HTERT RPE-1 (cell line): ENCODE measurements around the gene CFAP54.
"Not testable (repeated sequence)": the region's sequence is repeated elsewhere in the genome, so short reads cannot be mapped to it uniquely, and the experiment has no call there.

Experiments used
- in situ Hi-C: fragments of 300-500 bp; cut with MboI; formaldehyde crosslinking; loops from 4 replicates; pipeline ENCODE4 v1.14.3; 2020; ENCODE audit warnings: low sequenced_read_pairs

The CFAP54 gene

DNA sequence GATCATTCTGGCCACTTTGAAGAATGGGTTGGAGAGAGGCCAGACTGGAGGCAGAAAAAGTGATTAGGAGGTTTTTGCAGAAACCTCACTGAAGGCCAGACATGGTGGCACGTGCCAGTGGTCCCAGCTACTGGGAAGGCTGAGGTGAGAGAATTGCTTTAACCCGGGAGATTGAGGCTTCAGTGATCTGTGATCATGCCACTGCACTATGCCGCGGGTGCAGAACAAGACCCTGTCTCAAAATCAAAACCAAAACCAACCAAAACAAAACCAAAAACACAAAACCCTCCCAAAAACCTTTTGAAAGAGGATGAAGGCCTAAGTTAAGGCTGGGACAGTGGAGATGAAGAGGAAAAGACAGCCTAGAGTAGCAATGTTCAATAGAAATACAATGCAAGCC lies 15.2 kb upstream of the CFAP54 start:
- in situ Hi-C loops, result no loop called here

DNA sequence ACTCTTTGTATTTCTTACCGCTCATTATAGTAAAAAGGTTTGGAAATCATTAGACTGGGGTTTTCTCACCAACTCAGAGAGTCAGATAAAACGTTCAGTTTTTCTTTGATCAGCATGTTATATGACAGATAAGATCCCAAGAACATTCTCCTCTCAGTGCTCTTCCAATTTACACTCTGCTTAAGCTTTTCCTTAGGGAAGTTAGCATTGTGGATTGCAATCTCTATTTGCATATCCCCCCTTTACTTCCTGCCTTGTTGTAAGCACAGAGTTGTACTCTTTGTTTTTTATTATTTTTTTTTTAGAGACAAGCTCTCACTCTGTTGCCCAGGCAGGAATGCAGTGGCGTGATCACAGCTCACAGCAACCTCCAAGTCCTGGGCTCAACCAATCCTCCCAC lies 11.4 kb upstream of the CFAP54 start:
- in situ Hi-C loops, result no loop called here

DNA sequence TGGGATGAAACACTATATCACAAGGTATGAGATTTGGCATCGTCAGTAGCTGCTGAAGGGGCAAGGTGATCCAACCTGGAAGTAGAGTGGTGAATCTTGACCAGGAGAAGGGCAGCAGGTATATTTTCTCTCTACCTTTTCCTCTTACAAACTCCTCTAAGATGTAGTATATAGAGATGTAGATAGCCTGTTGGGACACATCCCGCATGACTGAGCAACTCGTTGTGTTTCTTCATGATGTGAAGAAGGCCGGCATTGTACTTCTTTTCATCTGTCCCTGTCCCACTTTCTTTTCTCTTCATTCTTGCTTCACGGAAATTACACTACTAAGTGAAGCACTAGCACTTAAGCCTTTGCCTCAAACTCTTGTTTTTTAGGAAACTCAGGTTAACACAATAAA lies 7.3 kb upstream of the CFAP54 start:
- in situ Hi-C loops, result no loop called here

DNA sequence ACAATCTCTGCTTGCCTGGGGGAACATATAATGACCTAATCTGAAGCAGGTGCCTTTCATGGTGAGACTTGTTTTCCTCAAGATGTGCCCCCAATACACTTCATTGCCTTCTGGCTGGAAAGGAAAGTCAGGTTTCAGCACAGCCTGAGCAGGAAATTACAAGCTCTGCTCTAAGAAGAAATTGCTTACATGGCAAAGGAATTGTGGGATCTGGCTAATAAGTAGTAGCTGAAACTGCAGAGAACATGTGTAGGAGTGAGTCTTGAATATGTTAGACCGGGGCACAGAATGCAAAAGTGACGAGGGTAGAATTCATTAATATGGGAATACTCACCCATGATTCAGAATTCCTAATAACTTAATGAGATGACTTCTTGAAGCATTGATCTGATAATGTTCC lies 6.3 kb upstream of the CFAP54 start:
- in situ Hi-C loops, result no loop called here

DNA sequence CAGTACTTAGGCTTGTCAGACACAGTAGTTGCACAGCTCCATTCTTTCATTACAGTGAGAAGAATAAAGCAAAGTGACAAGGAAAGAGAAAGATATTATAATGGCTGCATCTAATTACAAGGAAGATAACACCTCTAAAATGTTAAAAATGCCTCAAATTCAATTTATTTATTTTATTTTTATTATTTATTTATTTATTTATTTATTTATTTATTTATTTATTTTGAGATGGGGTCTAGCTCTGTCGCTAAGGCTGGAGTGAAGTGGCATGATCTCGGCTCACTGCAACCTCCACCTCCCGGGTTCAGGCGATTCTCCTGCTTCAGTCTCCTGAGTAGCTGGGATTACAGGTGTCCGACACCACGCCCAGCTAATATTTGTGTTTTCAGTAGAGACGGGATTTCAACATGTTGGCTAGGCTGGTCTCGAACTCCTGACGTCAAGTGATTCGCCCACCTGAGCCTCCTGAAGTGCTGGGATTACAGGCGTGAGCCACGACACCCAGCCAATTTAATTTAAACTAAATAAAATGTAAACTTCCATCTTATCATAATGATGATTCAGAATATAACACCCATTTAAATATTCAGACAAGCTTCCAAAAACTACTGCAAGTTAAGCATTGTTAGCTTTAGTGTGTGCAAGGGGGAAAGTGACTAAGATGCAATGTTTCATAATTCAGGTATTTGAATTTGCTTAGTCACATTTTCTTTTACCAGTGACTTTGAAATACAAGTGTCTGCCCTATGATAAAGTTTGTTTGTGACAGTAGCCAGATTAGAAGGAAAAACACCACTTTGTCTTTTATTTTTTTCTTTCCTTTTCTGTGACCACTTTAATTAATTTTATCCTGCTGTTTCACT lies 2.4 kb upstream of the CFAP54 start:
- in situ Hi-C loops, result no loop called here

DNA sequence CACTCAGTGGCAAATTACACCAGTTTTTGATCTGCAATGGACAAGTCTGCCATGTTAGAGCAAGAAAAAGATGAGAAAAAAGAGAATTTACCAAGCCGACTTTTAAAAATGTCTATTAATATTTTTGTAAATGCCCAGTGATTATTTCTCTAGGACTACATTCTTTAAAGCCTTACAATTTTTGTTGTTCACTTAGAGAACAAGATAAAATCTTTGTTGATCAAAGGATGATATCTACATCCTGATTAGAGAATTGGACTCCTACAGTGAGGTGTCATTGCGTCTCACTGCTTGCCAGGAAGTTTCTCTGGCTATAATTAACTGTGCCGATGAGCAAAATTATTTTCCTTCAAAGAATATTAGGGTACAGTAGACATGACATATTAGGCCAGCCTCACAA lies 1.7 kb upstream of the CFAP54 start:
- in situ Hi-C loops, result no loop called here

DNA sequence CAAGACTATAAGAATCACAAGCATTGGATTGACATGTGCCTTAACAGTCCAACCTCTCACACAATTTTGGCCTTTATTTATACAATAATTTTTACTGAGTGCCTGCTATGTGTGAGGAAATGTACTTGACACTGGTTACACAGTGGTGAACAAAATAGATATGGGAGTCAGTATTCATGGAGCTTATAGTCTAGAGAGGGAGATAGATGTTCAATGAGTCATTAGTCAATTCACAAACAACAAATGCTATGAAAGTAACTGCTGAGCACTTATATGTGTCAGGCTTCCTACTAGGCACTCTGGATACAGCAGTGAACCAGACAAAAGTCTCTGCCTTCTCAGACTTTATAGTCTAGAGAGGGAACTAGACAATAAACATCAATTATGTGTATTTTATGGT lies 3.7 kb downstream of the CFAP54 start:
- in situ Hi-C loops, result no loop called here

DNA sequence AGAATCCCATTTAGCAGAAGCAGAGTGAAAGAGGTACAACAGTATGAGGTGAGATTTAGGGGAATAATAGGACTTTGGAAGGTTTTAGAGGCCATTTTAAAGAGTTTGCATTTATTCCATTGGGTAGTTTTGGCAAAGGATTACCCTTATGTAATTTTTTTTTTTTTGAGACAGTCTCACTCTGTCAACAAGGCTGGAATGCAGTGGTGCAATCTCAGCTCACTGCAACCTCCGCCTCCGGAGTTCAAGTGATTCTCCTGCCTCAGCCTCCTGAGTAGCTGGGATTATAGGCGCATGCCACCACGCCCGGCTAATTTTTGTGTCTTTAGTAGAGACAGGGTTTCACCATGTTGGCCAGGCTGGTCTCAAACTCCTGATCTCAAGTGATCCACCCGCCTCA lies 4.8 kb downstream of the CFAP54 start:
- in situ Hi-C loops, result not testable (repeated sequence)

DNA sequence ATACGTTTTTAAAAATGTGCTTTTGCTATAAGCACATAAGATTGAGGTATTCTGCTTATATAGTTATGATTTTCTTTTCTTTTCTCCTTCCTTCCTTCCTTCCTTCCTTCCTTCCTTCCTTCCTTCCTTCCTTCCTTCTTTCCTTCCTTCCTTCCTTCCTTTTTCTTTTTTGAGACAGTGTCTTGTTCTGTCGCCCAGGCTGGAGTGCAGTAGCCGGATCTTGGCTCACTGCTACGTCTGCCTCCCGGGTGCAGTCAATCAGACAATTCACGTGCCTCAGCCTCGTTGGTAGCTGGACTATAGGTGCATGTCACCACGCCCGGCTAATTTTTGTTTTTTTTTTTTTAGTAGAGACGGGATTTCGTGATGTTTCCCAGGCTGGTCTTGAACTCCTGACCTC lies 5.8 kb downstream of the CFAP54 start:
- in situ Hi-C loops, result no loop called here

DNA sequence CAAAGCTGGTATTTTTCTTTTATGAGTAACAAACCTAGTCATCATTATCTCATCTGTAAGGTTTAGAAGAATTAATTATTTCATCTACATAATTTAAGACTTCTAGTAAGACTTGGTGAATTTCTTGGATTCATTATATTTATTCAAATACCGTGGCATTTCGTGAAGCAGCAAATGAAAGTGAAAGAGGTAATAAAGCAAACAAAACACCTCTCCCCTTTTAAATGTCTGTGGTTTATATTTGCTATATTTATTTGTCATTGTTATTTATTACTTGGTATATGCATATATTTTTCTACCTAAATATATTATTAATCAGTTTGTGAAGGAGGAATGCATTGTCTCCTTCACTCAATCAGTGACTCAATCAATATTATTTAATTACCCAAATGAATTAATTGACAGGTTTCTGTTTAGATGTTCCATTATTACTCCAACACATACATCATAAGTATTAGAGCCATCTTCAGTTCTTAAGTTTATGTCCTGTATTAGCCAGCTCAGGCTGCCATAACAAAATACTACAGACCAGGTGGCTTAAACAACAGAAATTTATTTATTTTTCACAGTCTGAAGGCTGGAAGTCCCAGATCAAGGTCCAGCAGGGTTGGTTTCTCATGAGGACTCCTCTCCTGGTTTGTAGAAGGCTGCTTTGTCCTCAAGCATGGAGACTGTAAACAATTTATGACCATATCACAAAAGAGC lies 6.6 kb downstream of the CFAP54 start:
- in situ Hi-C loops, result no loop called here

DNA sequence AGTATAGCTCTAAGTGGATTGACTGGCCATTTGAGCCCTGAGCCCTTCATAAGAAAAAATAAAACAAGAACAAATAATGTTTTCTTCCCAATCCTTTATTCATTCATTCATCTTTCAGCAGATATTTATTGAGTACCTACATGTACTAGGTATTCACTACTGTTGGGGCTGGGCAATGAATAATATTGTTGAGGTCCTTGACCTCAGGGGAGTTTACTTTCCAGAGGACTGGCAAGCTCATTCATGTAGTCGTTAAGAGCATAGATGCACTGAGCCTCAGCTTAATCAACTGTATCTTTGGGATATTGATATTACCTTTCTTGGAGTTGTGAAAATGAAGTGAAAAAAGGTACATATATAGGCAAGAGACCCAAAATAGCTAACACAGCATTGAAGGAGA lies 7.6 kb downstream of the CFAP54 start:
- in situ Hi-C loops, result no loop called here

DNA sequence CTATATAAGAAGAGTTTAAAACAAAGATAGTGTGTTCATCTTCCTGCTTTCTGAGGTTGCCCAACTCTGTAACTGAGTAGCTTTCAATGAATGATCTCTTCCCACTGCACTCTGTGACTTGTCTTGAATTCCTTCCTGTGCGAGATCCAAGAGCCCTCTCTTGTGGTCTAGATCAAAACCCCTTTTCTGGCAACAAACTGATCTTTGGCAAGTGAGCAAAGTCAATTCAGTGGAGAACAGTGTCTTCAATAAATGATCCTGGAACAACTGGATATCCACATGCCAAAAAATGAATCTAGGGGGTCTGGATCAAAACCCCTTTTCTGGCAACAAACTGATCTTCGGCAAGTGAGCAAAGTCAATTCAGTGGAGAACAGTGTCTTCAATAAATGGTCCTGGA lies 8.5 kb downstream of the CFAP54 start:
- in situ Hi-C loops, result no loop called here

DNA sequence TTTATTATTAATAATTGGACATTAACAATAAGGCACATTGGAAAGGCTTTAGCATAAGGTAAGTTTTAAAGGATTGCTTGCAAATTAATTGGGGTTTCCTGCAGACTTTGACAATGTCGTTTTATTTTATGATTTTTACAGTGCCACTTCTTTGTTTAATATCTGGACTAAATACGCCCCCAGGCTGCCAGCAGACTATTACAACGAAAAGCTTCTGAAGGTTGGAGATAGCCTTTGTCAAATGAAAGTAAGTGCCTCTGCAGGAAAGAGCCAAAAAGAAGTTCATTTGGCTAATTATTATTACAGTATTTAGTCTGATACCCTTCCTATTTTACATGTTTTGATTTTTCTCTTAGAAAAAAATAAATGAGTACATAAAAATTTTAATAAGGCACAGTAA lies 11.3 kb downstream of the CFAP54 start:
- in situ Hi-C loops, result no loop called here

DNA sequence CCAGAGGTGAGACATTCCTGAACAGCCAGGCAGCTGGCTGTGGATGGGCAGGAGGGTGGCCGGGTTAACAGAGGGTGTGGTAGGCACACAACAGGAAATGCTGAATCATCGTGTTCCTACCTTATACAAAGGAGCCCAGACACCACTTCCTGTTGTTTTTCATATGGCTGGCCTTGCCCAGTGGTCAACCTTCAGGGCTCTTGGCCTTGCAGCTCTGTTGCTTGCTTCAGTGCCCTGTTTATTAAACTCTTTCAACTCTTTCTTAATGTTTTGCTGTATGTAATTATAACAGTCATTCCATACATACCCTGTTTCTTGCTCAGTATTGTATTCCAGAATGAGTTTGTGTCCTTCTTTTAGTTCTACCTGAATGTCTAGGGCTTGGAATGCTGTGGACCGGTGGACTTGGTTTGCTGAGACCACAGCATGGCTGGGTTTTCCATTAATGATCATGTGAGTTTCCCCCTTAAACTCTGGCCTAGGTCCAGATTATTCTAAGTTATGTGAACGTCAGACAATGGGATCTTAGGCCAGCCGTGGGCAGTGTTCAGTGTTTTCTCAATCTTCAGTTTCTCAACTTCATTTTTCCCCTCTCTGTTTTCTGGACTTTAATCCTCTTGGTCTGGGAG lies 11.9 kb downstream of the CFAP54 start:
- in situ Hi-C loops, result no loop called here

DNA sequence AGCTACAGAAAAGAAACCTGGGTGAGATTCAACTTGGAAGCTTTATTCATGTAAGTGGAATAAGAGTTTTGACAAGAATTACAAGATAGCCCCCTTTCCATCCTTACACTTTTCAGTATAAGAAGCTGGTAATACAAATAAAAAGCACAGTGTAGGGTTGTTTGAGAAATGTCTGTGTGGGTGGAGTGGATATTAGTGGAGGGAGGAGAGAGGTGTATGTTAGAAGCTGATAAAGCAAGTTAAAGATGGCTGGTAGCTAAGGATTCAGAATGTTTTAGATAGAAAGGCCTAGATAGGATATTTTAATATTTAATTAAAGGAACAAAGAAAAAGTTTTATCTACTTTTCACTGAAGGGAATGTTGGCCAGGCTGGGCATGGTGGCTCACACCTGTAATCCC lies 12.5 kb downstream of the CFAP54 start:
- in situ Hi-C loops, result no loop called here

DNA sequence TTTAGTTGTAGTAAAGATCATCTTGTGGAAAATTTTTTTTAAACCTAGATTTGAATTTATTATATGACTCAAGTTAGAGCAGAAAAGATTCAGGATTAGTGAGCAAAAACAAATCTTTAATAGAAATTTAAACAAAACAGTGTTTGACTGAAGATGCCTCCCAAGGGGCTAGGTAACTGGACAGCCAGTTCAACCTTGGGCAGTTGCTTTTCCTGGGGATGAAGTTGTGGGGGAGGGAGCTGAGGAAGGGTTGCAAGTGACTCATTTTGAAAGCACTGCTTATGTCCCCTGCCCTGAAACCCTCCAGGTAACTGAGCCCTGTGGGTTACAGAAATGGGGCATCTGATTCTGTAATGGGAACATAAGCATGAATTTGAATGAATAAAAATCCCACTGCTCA lies 13.1 kb downstream of the CFAP54 start:
- in situ Hi-C loops, result no loop called here

DNA sequence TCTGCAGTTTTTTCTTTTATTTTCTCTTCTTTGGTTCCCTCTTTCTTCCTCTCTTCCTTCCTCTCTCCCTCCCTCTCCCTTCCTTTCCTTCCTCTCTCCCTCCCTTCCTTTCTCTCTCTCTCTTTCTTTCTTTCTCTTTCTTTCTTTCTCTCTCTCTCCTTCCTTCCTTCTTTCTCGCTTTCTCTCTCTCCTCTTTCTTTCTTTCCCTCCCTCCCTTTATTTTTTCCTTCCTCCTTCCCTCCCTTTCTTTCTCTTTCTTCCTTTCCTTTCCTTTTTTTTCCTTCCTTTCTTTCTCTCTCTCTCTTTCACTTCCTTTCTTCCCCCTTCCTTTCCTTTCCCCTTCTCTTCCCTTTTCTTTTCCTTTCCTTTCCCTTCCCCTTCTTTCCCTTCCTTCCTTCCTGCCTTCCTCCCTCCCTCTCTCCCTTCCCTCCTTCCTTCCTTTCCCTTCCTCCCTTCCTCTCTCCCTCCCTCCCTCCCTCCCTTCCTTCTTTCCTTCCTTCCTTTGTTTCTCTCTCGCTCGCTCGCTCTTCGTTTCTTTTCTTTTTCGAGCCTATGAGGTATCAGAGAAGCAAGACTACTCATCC lies 13.7 kb downstream of the CFAP54 start:
- in situ Hi-C loops, result no loop called here

DNA sequence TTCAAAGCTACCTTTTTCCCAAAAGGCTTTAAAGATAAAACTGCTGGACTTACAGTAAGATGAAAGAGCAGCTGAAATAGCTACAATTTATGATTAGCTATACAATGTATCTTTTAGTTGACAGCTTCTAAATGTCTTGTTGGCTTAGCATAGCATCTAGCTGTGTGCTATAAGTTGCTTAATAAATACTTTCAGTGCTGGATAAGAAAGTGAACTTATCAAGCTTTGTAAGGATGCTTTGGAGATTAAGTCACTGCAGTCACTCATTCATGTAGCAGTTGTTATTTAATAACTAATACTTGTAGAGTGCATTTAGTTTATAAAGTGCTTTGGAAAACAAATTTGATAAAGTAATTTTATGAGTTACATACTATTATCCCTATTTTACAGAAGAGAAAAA lies 14.6 kb downstream of the CFAP54 start:
- in situ Hi-C loops, result no loop called here

DNA sequence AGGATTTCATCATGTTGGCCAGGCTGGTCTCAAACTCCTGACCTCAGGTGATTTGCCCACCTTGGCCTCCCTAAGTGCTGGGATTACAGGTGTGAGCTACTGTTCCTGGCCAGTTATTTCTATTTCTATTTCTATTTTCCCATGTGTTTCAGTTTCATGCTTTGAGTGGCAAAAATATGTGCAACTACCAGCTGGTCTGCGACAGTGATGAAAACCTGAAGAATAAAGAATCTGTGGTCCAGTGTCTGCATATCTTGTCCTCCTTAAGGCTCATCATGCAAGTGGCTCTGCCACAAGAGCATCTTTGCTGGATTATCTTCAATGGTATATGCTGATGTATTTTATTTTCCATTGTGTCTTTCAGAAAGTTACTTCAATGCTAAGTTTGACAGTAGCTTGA lies 17.4 kb downstream of the CFAP54 start:
- in situ Hi-C loops, result no loop called here

DNA sequence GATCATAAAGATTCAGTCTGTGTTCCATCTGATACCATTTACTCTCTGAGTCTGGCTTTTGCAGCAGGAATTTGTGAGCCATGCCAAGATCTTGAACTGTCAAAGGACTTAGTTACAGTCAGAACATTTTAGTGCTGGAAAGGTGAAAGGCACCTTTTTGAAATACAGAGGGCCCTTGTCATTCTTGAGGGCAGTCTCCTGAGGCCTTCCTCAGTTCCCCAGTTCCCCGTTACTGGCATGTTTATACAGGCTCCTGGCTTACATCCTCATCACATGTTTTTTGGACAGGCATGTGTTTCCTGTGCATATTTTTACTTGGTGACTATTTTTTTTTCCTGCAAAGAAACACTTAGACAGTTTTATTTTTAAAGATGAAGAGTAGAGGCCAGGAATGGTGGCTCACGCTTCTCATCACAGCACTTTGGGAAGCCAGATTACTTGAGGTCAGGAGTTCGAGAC lies 21.0 kb downstream of the CFAP54 start:
- in situ Hi-C loops, result no loop called here

DNA sequence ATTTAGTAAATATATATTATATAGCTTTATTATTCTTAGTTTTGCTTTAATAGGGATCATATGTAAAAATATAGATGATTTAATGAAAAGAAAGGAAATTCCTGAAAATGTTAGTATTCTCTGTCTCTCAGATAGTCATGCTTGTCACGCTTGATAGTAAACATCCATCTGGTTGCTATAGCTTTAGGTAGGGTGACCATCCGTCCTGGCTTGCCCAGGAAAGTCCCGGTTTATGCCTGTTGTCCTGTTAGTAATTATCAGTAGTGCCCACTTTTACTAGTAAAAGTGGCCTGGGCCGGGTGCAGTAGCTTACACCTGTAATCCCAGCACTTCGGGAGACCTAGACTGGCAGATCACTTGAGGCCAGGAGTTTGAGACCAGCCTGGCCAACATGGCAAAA lies 23.8 kb downstream of the CFAP54 start:
- in situ Hi-C loops, result no loop called here

DNA sequence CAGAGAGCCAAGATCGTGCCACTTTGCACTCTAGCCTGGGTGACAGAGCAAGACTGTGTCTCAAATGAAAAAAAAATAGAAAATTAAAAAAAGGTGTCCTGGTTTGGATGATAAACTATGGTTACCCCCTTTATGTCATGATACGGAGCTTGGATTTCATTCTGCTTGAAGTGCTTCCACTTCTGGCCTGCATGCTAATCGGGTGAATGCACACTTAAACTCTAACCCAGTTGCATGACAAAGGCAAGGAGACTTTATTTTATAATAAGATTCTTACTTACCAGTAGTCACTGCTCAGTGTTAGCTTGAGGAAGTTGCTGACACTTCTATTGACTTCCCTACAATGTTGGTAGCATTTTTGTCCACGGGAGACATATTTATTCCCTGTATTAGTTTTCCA lies 24.3 kb downstream of the CFAP54 start:
- in situ Hi-C loops, result no loop called here
